Measurements from ENCODE around the gene MPP1. TPM values are rescaled to one million over a fixed set of nuclear protein-coding genes. Genes with fewer than 3 reads are reported as not detected.

MPP1 gene
- total RNA-seq, 1 donor from 2014 or later = 12.7 TPM

- H3K36me3 Mint-ChIP-seq (ENCODE audit: low read depth) = peaks cover 3% of the 10 kb centered on the region
- no peak for DNase-seq (ENCODE audit: low read depth, low spot score)
- peaks cover 69% of the 10 kb centered on the region for H3K27me3 Mint-ChIP-seq (ENCODE audit: low read depth)
- no peak for TF ChIP-seq CTCF (conservative IDR thresholded peaks at IDR 0.05)
- peak overlapping the region; percentile 86 for H3K4me3 Mint-ChIP-seq
- H3K9me3 Mint-ChIP-seq = peaks cover 16% of the 10 kb centered on the region
- no peak overlapping the region for H3K27ac Mint-ChIP-seq (ENCODE audit: unreplicated experiment)
- H3K4me1 Mint-ChIP-seq = peaks cover 18% of the 10 kb centered on the region
Measured at GRCh38 chrX:154805696-154806091, 409 bp upstream of the MPP1 start.

GRCh38 chrX:154804261-154804956 is 876 bp downstream of the MPP1 start:
- H3K9me3 Mint-ChIP-seq = peaks cover 16% of the 10 kb centered on the region
- peaks cover 3% of the 10 kb centered on the region for H3K36me3 Mint-ChIP-seq (ENCODE audit: low read depth)
- no peak for TF ChIP-seq CTCF (conservative IDR thresholded peaks at IDR 0.05)
- peaks cover 70% of the 10 kb centered on the region for H3K27me3 Mint-ChIP-seq (ENCODE audit: low read depth)
- DNase-seq (ENCODE audit: low read depth, low spot score) = no peak
- peak overlapping the region; percentile 86 for H3K4me3 Mint-ChIP-seq
- H3K27ac Mint-ChIP-seq (ENCODE audit: unreplicated experiment) = no peak overlapping the region
- H3K4me1 Mint-ChIP-seq = peaks cover 29% of the 10 kb centered on the region

- no peak overlapping the region for H3K4me3 Mint-ChIP-seq
- no peak overlapping the region for H3K27ac Mint-ChIP-seq (ENCODE audit: unreplicated experiment)
- peaks cover 37% of the 10 kb centered on the region for H3K4me1 Mint-ChIP-seq
- no peak for TF ChIP-seq CTCF (conservative IDR thresholded peaks at IDR 0.05)
- peaks cover 3% of the 10 kb centered on the region for H3K36me3 Mint-ChIP-seq (ENCODE audit: low read depth)
- no peak for DNase-seq (ENCODE audit: low read depth, low spot score)
- H3K27me3 Mint-ChIP-seq (ENCODE audit: low read depth) = peaks cover 60% of the 10 kb centered on the region
- H3K9me3 Mint-ChIP-seq = peaks cover 7% of the 10 kb centered on the region
Measured at GRCh38 chrX:154802947-154803346, 2.3 kb downstream of the MPP1 start.

- Mint-ChIP-seq H3K4me3 (no peak overlapping the region), H3K4me1 (peaks cover 32% of the 10 kb centered on the region), H3K36me3 (ENCODE audit: low read depth) (no peaks in the 10 kb centered on the region), H3K27ac (ENCODE audit: unreplicated experiment) (no peak overlapping the region), H3K27me3 (ENCODE audit: low read depth) (peaks cover 50% of the 10 kb centered on the region), H3K9me3 (no peaks in the 10 kb centered on the region)
- TF ChIP-seq CTCF (conservative IDR thresholded peaks at IDR 0.05) = no peak
- DNase-seq (ENCODE audit: low read depth, low spot score) = no peak
Measured at GRCh38 chrX:154800478-154801210, 4.6 kb downstream of the MPP1 start.

GRCh38 chrX:154799556-154800348 is 5.5 kb downstream of the MPP1 start:
- Mint-ChIP-seq H3K36me3 (ENCODE audit: low read depth) (no peaks in the 10 kb centered on the region), H3K27ac (ENCODE audit: unreplicated experiment) (peak overlapping the region; percentile 73), H3K4me1 (peaks cover 29% of the 10 kb centered on the region), H3K4me3 (peak overlapping the region; percentile 35), H3K27me3 (ENCODE audit: low read depth) (peaks cover 47% of the 10 kb centered on the region), H3K9me3 (no peaks in the 10 kb centered on the region)
- no peak for TF ChIP-seq CTCF (conservative IDR thresholded peaks at IDR 0.05)
- peak; percentile 12 for DNase-seq (ENCODE audit: low read depth, low spot score)

Measured in neural crest cell (in vitro differentiated cells).